Measurements from ENCODE around the gene CYLD. TPM values are rescaled to one million over a fixed set of nuclear protein-coding genes. Genes with fewer than 3 reads are reported as not detected.

CYLD gene
- total and polyA plus RNA-seq, 7 donors: 7.9 to 45.3 (median 29.6) TPM

GRCh38 chr16:50801036-50801435, 59.1 kb downstream of the CYLD start:
- Histone ChIP-seq H3K4me1 (peaks cover 0 to 12% (median 4%) of the 10 kb centered on the region in 4 donors), H3K9me3 (no peaks in the 10 kb centered on the region), H3K4me3 (no peak overlapping the region), H3K27ac (no peak overlapping the region), H3K36me3 (peaks cover 0 to 30% (median 11%) of the 10 kb centered on the region in 4 donors), H3K27me3 (no peaks in the 10 kb centered on the region)
- intact Hi-C loops (cut with DNase I): loop anchor here (10.0 kb wide), 3 partner anchors 106 to 226 kb away; partner anchors contain the start of gene NOD2
- WGBS, 2 donors: 92 to 98% methylated on average over 2 of the region's 2 CpGs
- no peak for DNase-seq
- TF ChIP-seq POLR2A (IDR thresholded peaks at IDR 0.05) (no peak), EP300 (IDR thresholded peaks at IDR 0.05) (no peak), CTCF (IDR thresholded peaks at IDR 0.05) (no peak), POLR2AphosphoS5 (IDR thresholded peaks at IDR 0.05) (no peak)

GRCh38 chr16:50802000-50802399, 60.1 kb downstream of the CYLD start:
- Histone ChIP-seq H3K4me1 (peaks cover 0 to 18% (median 7%) of the 10 kb centered on the region in 4 donors), H3K27ac (no peak overlapping the region), H3K4me3 (no peak overlapping the region), H3K36me3 (peaks cover 0 to 22% (median 6%) of the 10 kb centered on the region in 4 donors), H3K27me3 (no peaks in the 10 kb centered on the region), H3K9me3 (no peaks in the 10 kb centered on the region)
- DNase-seq: no peak
- WGBS, 2 donors: 91 to 92% methylated on average over 6 of the region's 6 CpGs
- intact Hi-C loops (cut with DNase I): loop anchor here (10.0 kb wide), 3 partner anchors 107 to 227 kb away; partner anchors contain the start of gene NOD2
- TF ChIP-seq EP300 (IDR thresholded peaks at IDR 0.05) (no peak), CTCF (IDR thresholded peaks at IDR 0.05) (no peak), POLR2A (IDR thresholded peaks at IDR 0.05) (no peak), POLR2AphosphoS5 (IDR thresholded peaks at IDR 0.05) (no peak)

- H3K4me1 ChIP-seq: peaks cover 0 to 18% (median 7%) of the 10 kb centered on the region in 4 donors
- no peaks in the 10 kb centered on the region for H3K27me3 ChIP-seq
- no peak overlapping the region for H3K27ac ChIP-seq
- no peaks in the 10 kb centered on the region for H3K9me3 ChIP-seq
- TF ChIP-seq EP300 (IDR thresholded peaks at IDR 0.05) (no peak), POLR2A (IDR thresholded peaks at IDR 0.05) (no peak), CTCF (IDR thresholded peaks at IDR 0.05) (no peak)
- no peak overlapping the region for H3K4me3 ChIP-seq
- no peak for DNase-seq
- intact Hi-C loops (cut with DNase I): loop anchor here (10.0 kb wide), 3 partner anchors 108 to 228 kb away; partner anchors contain the start of gene NOD2
- peaks cover 0 to 13% (median 5%) of the 10 kb centered on the region in 4 donors for H3K36me3 ChIP-seq
- WGBS, 2 donors: 74 to 85% methylated on average over 8 of the region's 8 CpGs
Observed at GRCh38 chr16:50802961-50803360, 61.1 kb downstream of the CYLD start.

- H3K4me3 ChIP-seq: no peak overlapping the region
- no peaks in the 10 kb centered on the region for H3K36me3 ChIP-seq
- intact Hi-C loops (cut with DNase I): loop anchor here (10.0 kb wide), 3 partner anchors 110 to 230 kb away; partner anchors contain the start of gene NOD2
Observed at GRCh38 chr16:50804290-50804907, 62.5 kb downstream of the CYLD start.

More at GRCh38 chr16:50804290-50804907, 62.5 kb downstream of the CYLD start:
- DNase-seq: no peak
- TF ChIP-seq POLR2AphosphoS5 (IDR thresholded peaks at IDR 0.05) (no peak), POLR2A (IDR thresholded peaks at IDR 0.05) (no peak), EP300 (IDR thresholded peaks at IDR 0.05) (no peak), CTCF (IDR thresholded peaks at IDR 0.05) (no peak)
- Histone ChIP-seq H3K4me1 (peaks cover 0 to 18% (median 7%) of the 10 kb centered on the region in 4 donors), H3K27ac (no peak overlapping the region), H3K9me3 (no peaks in the 10 kb centered on the region), H3K27me3 (no peaks in the 10 kb centered on the region)
- WGBS, 2 donors: 82 to 87% methylated on average over 10 of the region's 10 CpGs

Data from sigmoid colon (tissue), 7 donors.